Left lobe of liver (tissue), 2 donors: ENCODE measurements around the gene AKT3. TPM values are rescaled to one million over a fixed set of nuclear protein-coding genes. Genes with fewer than 3 reads are reported as not detected.

Source experiments
- ATAC-seq: fragments of 200-7000 bp; cut with Tn5 transposase; one replicate; pipeline ENCODE4 v1.9.1; 2020; ENCODE audit warnings: mild to moderate bottlenecking, moderate library complexity
- DNase-seq: peaks from one replicate; pipeline ENCODE4 v3.0.0-alpha.2; 2020; ENCODE audit warnings: low spot score
- total RNA-seq: library from RNA; stranded (reverse); gene quantifications from one replicate; pipeline ENCODE4 v1.2.1, GENCODE V29; 2021
- donor health status: DM: no; HTN: no; CAD: no; lungs with moderate emphysema.
- donor health status: DM: no; HTN: yes; CAD: no.

The AKT3 gene
- total RNA-seq, 1 donor from 2014 or later, result 7.5 TPM

DNA sequence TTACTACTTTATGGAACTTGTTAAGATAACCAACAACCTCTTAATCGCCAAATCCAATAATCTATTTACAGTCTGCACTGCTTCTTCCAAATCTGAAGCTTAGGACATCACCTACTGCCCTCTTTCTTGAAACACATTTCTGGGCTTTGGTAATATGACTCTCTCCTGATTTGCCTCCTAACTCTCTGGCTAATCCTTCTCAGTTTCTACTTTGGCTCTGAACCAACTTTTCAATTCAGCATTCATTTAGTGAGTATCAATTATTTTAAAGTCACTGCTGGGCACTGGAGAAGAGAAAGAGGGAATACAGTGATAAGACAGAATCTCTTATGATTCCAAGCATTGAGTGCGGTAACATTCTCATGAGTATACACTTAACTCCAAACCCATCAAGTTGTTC, 275.0 kb downstream of the AKT3 start:
- ATAC-seq, result no peak

GRCh38 chr1:243572940-243573339, 277.1 kb downstream of the AKT3 start:
- ATAC-seq, result no peak
- DNase-seq, result no peak

More for the DNA sequence above, 275.0 kb downstream of the AKT3 start:
- DNase-seq, result no peak

- no peak for DNase-seq
- ATAC-seq, result no peak
Measured at GRCh38 chr1:243568793-243569192, 281.2 kb downstream of the AKT3 start.

- no peak for ATAC-seq
- no peak for DNase-seq
Measured at GRCh38 chr1:243564814-243565213, 285.2 kb downstream of the AKT3 start.

GRCh38 chr1:243563732-243564131, 286.3 kb downstream of the AKT3 start:
- DNase-seq (no peak), ATAC-seq (no peak)

- DNase-seq (no peak), ATAC-seq (peak; percentile 26)
Measured at GRCh38 chr1:243562473-243562872, 287.6 kb downstream of the AKT3 start.

GRCh38 chr1:243561588-243562319, 288.3 kb downstream of the AKT3 start:
- ATAC-seq, result no peak
- DNase-seq, result no peak

- ATAC-seq (no peak), DNase-seq (no peak)
Measured at GRCh38 chr1:243559575-243560162, 290.4 kb downstream of the AKT3 start.

GRCh38 chr1:243558576-243558975, 291.5 kb downstream of the AKT3 start:
- ATAC-seq (no peak), DNase-seq (no peak)

DNA sequence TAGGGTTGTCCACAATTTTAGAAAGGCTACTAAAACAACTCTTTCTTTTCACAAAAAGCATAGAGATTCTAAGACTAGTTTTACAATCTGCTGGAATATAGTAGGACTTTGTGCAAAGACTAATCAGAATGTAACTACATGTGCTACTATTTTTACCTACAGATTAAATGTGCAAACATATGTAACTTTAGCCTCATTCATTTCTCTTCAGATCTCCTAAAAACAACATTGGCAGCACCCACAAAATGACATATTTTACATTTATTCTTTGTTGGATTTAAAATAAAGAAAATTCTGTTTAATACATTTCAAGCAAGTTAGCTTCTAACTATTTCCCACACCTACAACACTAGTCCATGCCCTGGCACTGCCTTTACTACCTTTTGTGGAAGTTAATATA, 292.2 kb downstream of the AKT3 start:
- no peak for DNase-seq
- ATAC-seq, result no peak

DNA sequence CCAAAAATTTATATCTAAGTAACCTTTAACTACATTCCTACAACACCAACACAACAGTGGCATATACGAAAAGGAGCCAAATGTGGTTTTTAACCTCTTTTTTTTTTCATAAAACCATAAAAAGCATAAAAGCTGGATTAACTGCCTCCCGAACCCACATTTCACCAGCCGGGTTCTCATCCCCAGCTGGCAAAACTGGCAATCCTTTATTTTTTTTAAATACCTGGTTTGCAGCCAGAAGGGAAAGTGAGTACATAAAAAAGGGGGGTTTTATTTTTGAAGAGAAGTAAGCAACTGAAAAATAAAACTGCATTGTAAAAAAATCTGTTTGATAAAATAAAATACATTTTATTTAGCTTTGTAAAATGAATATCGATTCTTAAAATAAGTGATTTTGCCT, 295.4 kb downstream of the AKT3 start:
- no peak for ATAC-seq
- DNase-seq, result no peak

DNA sequence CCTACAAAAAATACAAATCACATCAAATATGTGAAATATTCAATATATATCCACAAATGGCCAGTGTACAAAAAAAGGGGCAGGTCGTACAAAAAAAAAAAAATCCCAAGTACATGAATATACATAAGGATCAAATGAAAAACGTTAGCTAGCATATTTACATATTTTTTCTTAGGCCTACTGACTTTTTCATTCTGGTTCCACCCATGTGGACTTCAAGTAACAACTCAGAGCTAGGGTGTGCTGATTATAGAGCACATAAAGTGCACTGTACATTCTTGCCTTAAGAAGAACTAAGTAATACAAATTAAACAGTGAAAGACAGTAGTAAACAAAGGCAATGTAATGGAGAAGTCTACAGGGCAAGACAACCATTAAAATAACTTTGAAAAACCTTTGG, 297.0 kb downstream of the AKT3 start:
- ATAC-seq (no peak), DNase-seq (no peak)

- no peak for DNase-seq
- ATAC-seq, result no peak
Measured at GRCh38 chr1:243550276-243550675, 299.8 kb downstream of the AKT3 start.

- ATAC-seq (no peak), DNase-seq (no peak)
Measured at GRCh38 chr1:243549791-243550190, 300.3 kb downstream of the AKT3 start.

DNA sequence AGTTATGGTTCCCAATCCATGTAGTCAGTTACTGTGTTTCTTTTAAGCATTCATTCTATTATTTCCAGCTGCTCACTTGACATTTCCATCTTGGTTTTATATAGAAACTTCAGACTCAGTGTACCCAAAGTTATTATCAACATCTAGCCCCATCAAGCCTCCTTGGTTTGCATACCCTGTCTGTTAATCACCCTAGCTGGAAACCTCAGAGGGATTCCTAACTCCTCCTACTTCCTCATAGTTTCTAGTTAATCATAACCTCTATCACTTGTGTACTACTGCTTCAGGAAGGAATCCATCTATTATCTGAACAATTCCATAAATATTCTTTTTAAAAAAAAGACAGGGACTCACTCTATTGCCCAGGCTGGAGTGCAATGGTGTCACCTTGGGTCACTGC, 300.9 kb downstream of the AKT3 start:
- DNase-seq (no peak), ATAC-seq (no peak)

- ATAC-seq (no peak), DNase-seq (no peak)
Measured at GRCh38 chr1:243548516-243548915, 301.5 kb downstream of the AKT3 start.

DNA sequence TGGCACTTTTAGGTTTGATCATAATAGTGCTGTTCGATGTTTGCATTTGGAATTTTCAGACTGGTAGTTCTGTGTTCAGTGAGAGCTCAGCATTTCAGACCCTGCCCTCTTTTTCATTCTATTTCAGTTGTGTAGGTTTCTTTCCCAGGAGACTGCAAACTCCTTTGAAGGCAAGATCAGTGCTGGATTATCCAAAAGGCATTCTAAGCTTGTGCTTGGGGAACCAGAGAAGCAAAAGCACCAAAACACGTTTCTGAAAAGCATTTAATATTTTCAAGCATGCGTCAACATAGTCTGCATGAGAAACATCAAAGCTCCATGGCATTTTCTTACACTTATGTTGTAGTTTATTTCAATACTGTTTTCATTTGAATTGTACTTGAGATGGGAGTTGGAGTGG, 302.2 kb downstream of the AKT3 start:
- DNase-seq, result no peak
- ATAC-seq, result no peak

GRCh38 chr1:243546457-243546856, 303.6 kb downstream of the AKT3 start:
- no peak for DNase-seq

GRCh38 chr1:243543501-243543900, 306.5 kb downstream of the AKT3 start:
- no peak for ATAC-seq
- no peak for DNase-seq

More at GRCh38 chr1:243546457-243546856, 303.6 kb downstream of the AKT3 start:
- ATAC-seq, result no peak

DNA sequence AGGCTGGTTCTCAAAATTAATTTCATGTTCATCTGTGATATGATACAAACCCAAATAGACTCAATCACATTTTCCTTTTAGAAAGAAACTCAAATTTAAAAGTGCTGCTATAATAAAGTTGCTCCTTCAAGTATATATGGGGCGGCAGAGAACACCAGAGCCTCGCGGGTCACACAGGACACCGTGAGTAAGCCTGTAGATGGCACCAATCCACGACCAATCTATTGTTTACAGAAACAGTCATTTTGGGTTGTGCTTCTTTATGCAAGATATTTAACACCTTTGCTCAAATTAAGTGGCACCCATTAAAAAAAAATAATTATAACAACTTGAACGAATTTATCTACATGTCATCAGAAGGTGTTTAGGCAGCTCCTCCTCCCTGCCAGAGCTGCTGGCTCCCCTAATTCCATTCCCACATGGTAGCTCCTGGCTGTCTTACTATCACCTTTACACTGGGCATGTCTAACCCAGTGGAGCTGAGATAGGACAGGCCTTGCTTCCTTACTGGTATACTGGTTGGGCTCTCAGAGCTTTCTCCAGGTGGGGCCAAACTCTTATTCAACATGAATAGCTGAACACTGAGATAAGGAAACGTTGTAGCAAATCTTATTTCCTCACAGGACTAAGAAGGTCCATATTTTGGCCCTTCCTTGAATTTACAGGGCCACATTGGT, 307.2 kb downstream of the AKT3 start:
- ATAC-seq, result no peak
- DNase-seq, result no peak

GRCh38 chr1:243539636-243540035, 310.4 kb downstream of the AKT3 start:
- no peak for DNase-seq
- no peak for ATAC-seq

- DNase-seq (no peak), ATAC-seq (no peak)
Measured at GRCh38 chr1:243535014-243535413, 315.0 kb downstream of the AKT3 start.
